HG02642 (cell line): Measurements from ENCODE around the gene CMC1.
A peak's percentile ranks its signal among the peaks of the same experiment; 100 is the strongest.
"Not testable (repeated sequence)": the region's sequence is repeated elsewhere in the genome, so short reads cannot be mapped to it uniquely, and the experiment has no call there.

Source experiments
- ATAC-seq: cut with Tn5 transposase; IDR thresholded peaks from one replicate; pipeline ENCODE4 v1.9.1; 2021; ENCODE audit warnings: mild to moderate bottlenecking; ENCODE audit not compliant: unreplicated experiment, poor library complexity

Gene CMC1

GRCh38 chr3:28243424-28244106, 2.1 kb downstream of the CMC1 start:
- no peak for ATAC-seq

- ATAC-seq = no peak
Measured at GRCh38 chr3:28244491-28244890, 3.1 kb downstream of the CMC1 start.

GRCh38 chr3:28247286-28247685, 5.9 kb downstream of the CMC1 start:
- no peak for ATAC-seq

- no peak for ATAC-seq
Measured at GRCh38 chr3:28250999-28251398, 9.6 kb downstream of the CMC1 start.

- no peak for ATAC-seq
Measured at GRCh38 chr3:28252001-28252431, 10.6 kb downstream of the CMC1 start.

GRCh38 chr3:28253040-28253715, 11.8 kb downstream of the CMC1 start:
- ATAC-seq = no peak

GRCh38 chr3:28262001-28262400, 20.6 kb downstream of the CMC1 start:
- ATAC-seq = no peak

- ATAC-seq = no peak
Measured at GRCh38 chr3:28265641-28266040, 24.2 kb downstream of the CMC1 start.

GRCh38 chr3:28267984-28268849, 26.8 kb downstream of the CMC1 start:
- ATAC-seq = no peak

- no peak for ATAC-seq
Measured at GRCh38 chr3:28268989-28269388, 27.6 kb downstream of the CMC1 start.

GRCh38 chr3:28269884-28270283, 28.5 kb downstream of the CMC1 start:
- ATAC-seq = not testable (repeated sequence)

GRCh38 chr3:28273837-28274236, 32.4 kb downstream of the CMC1 start:
- no peak for ATAC-seq

- no peak for ATAC-seq
Measured at GRCh38 chr3:28278918-28279317, 37.5 kb downstream of the CMC1 start.

- ATAC-seq = peak; percentile 63
Measured at GRCh38 chr3:28279770-28280169, 38.4 kb downstream of the CMC1 start.

- no peak for ATAC-seq
Measured at GRCh38 chr3:28280781-28281180, 39.4 kb downstream of the CMC1 start.

GRCh38 chr3:28286595-28286994, 45.2 kb downstream of the CMC1 start:
- peak; percentile 88 for ATAC-seq

GRCh38 chr3:28287046-28287445, 45.6 kb downstream of the CMC1 start:
- no peak for ATAC-seq

- ATAC-seq = no peak
Measured at GRCh38 chr3:28290863-28291300, 49.5 kb downstream of the CMC1 start.

GRCh38 chr3:28291577-28291976, 50.2 kb downstream of the CMC1 start:
- no peak for ATAC-seq

- ATAC-seq = no peak
Measured at GRCh38 chr3:28292622-28293021, 51.2 kb downstream of the CMC1 start.
